HepG2 (cell line): Measurements from ENCODE around the gene EGFL8. TPM values are rescaled to one million over a fixed set of nuclear protein-coding genes. Genes with fewer than 3 reads are reported as not detected.

Experiments
- ATM ChIP-seq: fragments of 450-650 bp; IDR thresholded peaks from 2 replicates; pipeline ENCODE4 v1.7.1; 2017; ENCODE audit warnings: mild to moderate bottlenecking, borderline replicate concordance
- CENPX ChIP-seq: sonication (generic); formaldehyde crosslinking; IDR thresholded peaks from 2 replicates; pipeline ENCODE4 v1.9.0; 2021; ENCODE audit warnings: mild to moderate bottlenecking, missing genetic modification reagents, moderate library complexity
- ETS1 ChIP-seq: sonication (generic); formaldehyde crosslinking; IDR thresholded peaks from 2 replicates; pipeline ENCODE4 v1.4.0; 2020; ENCODE audit warnings: missing genetic modification reagents
- HMG20B ChIP-seq: conservative IDR thresholded peaks from 2 replicates; pipeline ENCODE4 v1.6.1; 2016; ENCODE audit warnings: missing genetic modification reagents, missing compliant biosample characterization
- KDM5A ChIP-seq: fragments of 200-600 bp; sonication (generic); IDR thresholded peaks from 2 replicates; pipeline ENCODE4 v1.7.0; 2018; ENCODE audit warnings: antibody characterized with exemption, mild to moderate bottlenecking, low read length, borderline replicate concordance
- MATR3 ChIP-seq: sonication (generic); formaldehyde crosslinking; IDR thresholded peaks from 2 replicates; pipeline ENCODE4 v1.4.0; 2020; ENCODE audit warnings: missing genetic modification reagents
- MIER3 ChIP-seq: IDR thresholded peaks from 2 replicates; pipeline ENCODE4 v1.6.1; 2016; ENCODE audit warnings: missing compliant biosample characterization, borderline replicate concordance
- MZF1 ChIP-seq: sonication (generic); formaldehyde crosslinking; IDR thresholded peaks from 2 replicates; pipeline ENCODE4 v1.8.1; 2023; ENCODE audit warnings: mild to moderate bottlenecking, missing genetic modification reagents, borderline replicate concordance
- NFE2L1 ChIP-seq: sonication (generic); formaldehyde crosslinking; IDR thresholded peaks from 2 replicates; pipeline ENCODE4 v1.4.0; 2020; ENCODE audit warnings: missing genetic modification reagents, mild to moderate bottlenecking, borderline replicate concordance
- RFX1 ChIP-seq: fragments of 450-650 bp; IDR thresholded peaks from 2 replicates; pipeline ENCODE4 v1.6.1; 2017
- SIX1 ChIP-seq: sonication (generic); formaldehyde crosslinking; IDR thresholded peaks from 2 replicates; pipeline ENCODE4 v1.4.0; 2020; ENCODE audit warnings: missing genetic modification reagents, borderline replicate concordance
- SRY ChIP-seq: sonication (generic); formaldehyde crosslinking; IDR thresholded peaks from 2 replicates; pipeline ENCODE4 v1.8.0; 2022; ENCODE audit warnings: mild to moderate bottlenecking, missing genetic modification reagents
- TAF1 ChIP-seq: sonication (generic); formaldehyde crosslinking; IDR thresholded peaks from 2 replicates; pipeline ENCODE4 v1.4.0; 2020; ENCODE audit warnings: missing genetic modification reagents
- TBX3 ChIP-seq: fragments of 450-650 bp; IDR thresholded peaks from 2 replicates; pipeline ENCODE4 v1.6.1; 2017; ENCODE audit warnings: antibody characterized with exemption, mild to moderate bottlenecking, inconsistent platforms, borderline replicate concordance
- TFE3 ChIP-seq: IDR thresholded peaks from 2 replicates; pipeline ENCODE4 v1.6.1; 2016
- TOE1 ChIP-seq: sonication (generic); formaldehyde crosslinking; IDR thresholded peaks from 2 replicates; pipeline ENCODE4 v1.4.0; 2020; ENCODE audit warnings: mild to moderate bottlenecking, missing genetic modification reagents
- TRAFD1 ChIP-seq: sonication (generic); formaldehyde crosslinking; IDR thresholded peaks from 2 replicates; pipeline ENCODE4 v1.5.1; 2020; ENCODE audit warnings: missing genetic modification reagents, mild to moderate bottlenecking, borderline replicate concordance
- ZBTB1 ChIP-seq: sonication (generic); formaldehyde crosslinking; IDR thresholded peaks from 2 replicates; pipeline ENCODE4 v1.4.0; 2020; ENCODE audit warnings: missing genetic modification reagents, borderline replicate concordance
- ZNF124 ChIP-seq: sonication (generic); formaldehyde crosslinking; IDR thresholded peaks from 2 replicates; pipeline ENCODE4 v1.4.0; 2020; ENCODE audit warnings: missing genetic modification reagents
- ZNF138 ChIP-seq: sonication (generic); formaldehyde crosslinking; IDR thresholded peaks from 2 replicates; pipeline ENCODE4 v1.5.0; 2020; ENCODE audit warnings: mild to moderate bottlenecking, low read depth, missing genetic modification reagents
- ZNF282 ChIP-seq: fragments of 450-650 bp; IDR thresholded peaks from 2 replicates; pipeline ENCODE4 v1.6.1; 2018; ENCODE audit not compliant: partially characterized antibody
- ZNF30 ChIP-seq: sonication (generic); formaldehyde crosslinking; IDR thresholded peaks from 2 replicates; pipeline ENCODE4 v1.5.0; 2020; ENCODE audit warnings: mild to moderate bottlenecking, missing genetic modification reagents
- ZNF329 ChIP-seq: sonication (generic); formaldehyde crosslinking; IDR thresholded peaks from 2 replicates; pipeline ENCODE4 v1.9.0; 2021; ENCODE audit warnings: low read depth, mild to moderate bottlenecking, missing genetic modification reagents
- ZNF552 ChIP-seq: sonication (generic); formaldehyde crosslinking; IDR thresholded peaks from 2 replicates; pipeline ENCODE4 v1.9.0; 2022; ENCODE audit warnings: missing genetic modification reagents, mild to moderate bottlenecking, borderline replicate concordance
- ZNF639 ChIP-seq: conservative IDR thresholded peaks from 2 replicates; pipeline ENCODE4 v1.6.1; 2018; ENCODE audit warnings: missing genetic modification reagents
- ZNF737 ChIP-seq: sonication (generic); formaldehyde crosslinking; IDR thresholded peaks from 2 replicates; pipeline ENCODE4 v1.5.0; 2020; ENCODE audit warnings: missing genetic modification reagents, mild to moderate bottlenecking, borderline replicate concordance
- polyA plus RNA-seq, 8 experiments: library from polyadenylated mRNA; depleted of rRNA in 3 of 8; stranded (reverse) in 7 of 8; unstranded in 1 of 8; fragments of >200 nt; fragmentation: Illumina TruSeq in 4 of 8; extraction: Trizol in 4 of 8; gene quantifications; 2 replicates each; pipeline versions ENCODE4 v1.2.1 to v1.2.3, GENCODE V29; 2011 to 2016; ENCODE audit warnings: low read depth in 4 of 8, missing spikeins in 1 of 8, mixed read lengths in 1 of 8; ENCODE audit not compliant: insufficient read depth in 1 of 8
- total RNA-seq, 5 experiments: library from RNA; depleted of rRNA; stranded (reverse); fragments of >200 nt; fragmentation: Illumina TruSeq; extraction: Trizol; gene quantifications; 2 replicates each; pipeline ENCODE4 v1.2.3, GENCODE V29; 2016; ENCODE audit warnings: low read depth in 1 of 5

Gene EGFL8
- total and polyA plus RNA-seq, 2 of the 13 experiments (the other 11 are each of a cell fraction or from before 2014, with no cell fraction given), result 10.0 to 11.5 TPM

- TF ChIP-seq ZNF639 (CRISPR knock-in tag) (no peak; the same call in 1 of the 2 replicates), TAF1 (CRISPR knock-in tag) (no peak), MIER3 (CRISPR knock-in tag) (no peak), CENPX (no peak), ZNF282 (no peak), ZNF329 (CRISPR knock-in tag) (no peak), ZNF552 (no peak), RFX1 (no peak), ZNF30 (CRISPR knock-in tag) (no peak), ZBTB1 (CRISPR knock-in tag) (no peak), ZNF737 (no peak), ZNF124 (CRISPR knock-in tag) (no peak), SIX1 (CRISPR knock-in tag) (no peak), SRY (CRISPR knock-in tag) (no peak), MZF1 (CRISPR knock-in tag) (no peak), TOE1 (peak; percentile 24; the same call in 1 of the 2 replicates), TFE3 (peak; percentile 30; the same call in 1 of the 2 replicates), TBX3 (no peak), HMG20B (no peak), ZNF138 (CRISPR knock-in tag) (no peak), TRAFD1 (CRISPR knock-in tag) (0 out of 2 replicates have a peak, but pooled peaks have one; percentile 19), ETS1 (no peak), NFE2L1 (CRISPR knock-in tag) (no peak), ATM (no peak), MATR3 (CRISPR knock-in tag) (no peak), KDM5A (no peak)
Observed at GRCh38 chr6:32176476-32177182, 12.2 kb downstream of the EGFL8 start (continued).
